ENCODE data around the gene FAM222A.

DNA sequence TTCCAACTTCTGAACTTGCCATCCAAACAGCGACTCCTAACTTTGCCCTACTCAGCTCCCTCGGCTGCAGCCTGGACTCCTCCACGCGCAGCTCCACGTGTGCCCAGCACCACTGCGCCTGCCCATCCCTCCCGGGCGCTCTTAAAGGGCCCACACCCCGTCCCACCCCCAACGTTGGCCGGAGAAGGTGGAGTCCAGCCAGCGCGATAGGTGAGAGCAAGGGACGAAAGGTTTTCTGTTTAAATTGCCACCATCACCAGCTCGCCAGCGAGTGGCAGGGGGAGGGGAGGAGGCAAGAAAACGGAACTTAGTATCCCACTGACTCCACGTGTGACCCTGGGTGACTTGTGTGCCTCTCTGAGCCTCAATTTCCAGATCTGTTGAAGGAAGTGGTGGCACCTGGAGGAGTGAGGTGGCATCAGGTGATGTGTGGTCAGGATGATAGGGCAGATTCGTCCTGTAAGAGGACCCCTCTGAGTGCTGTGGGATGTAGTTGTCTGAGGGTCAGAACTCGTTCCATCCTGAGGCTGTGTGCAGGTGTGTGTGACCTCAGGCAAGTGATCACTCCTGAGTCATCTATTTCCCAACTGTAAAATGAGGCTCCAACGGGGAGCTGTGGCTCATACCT is 59.9 kb downstream of the FAM222A start:
- TF ChIP-seq CTCF (IDR thresholded peaks at IDR 0.05) = no peak
- TF ChIP-seq POLR2AphosphoS5 (IDR thresholded peaks at IDR 0.05) = no peak
